Left lung (tissue), 10 donors: ENCODE data around the gene CNST. TPM values are rescaled to one million over a fixed set of nuclear protein-coding genes. Genes with fewer than 3 reads are reported as not detected.

Source experiments
- ATAC-seq: fragments of 200-7000 bp; cut with Tn5 transposase; one replicate; pipeline ENCODE4 v1.9.1; 2020; ENCODE audit warnings: moderate library complexity
- DNase-seq, 4 donors: peaks; one replicate each; pipeline ENCODE4 v3.0.0-alpha.2; 2013 to 2020
- H3K27ac ChIP-seq, 2 donors: fragments of 200-600 bp; sonication (generic) in 1 of 2; one replicate each; pipeline versions ENCODE4 v1.5.0 to v1.8.0; 2020 to 2021
- H3K27me3 ChIP-seq, 2 donors: fragments of 200-600 bp; sonication (generic) in 1 of 2; one replicate each; pipeline versions ENCODE4 v1.5.0 to v1.8.0; 2020 to 2021
- H3K36me3 ChIP-seq, 2 donors: fragments of 200-600 bp; sonication (generic) in 1 of 2; one replicate each; pipeline versions ENCODE4 v1.5.0 to v1.8.0; 2020 to 2021
- H3K4me1 ChIP-seq, 2 donors: fragments of 200-600 bp; one replicate each; pipeline ENCODE4 v1.8.0; 2021
- H3K4me3 ChIP-seq, 2 donors: fragments of 200-600 bp; sonication (generic) in 1 of 2; one replicate each; pipeline versions ENCODE4 v1.5.0 to v1.8.0; 2020 to 2021; ENCODE audit warnings: mild to moderate bottlenecking in 1 of 2
- H3K9me3 ChIP-seq, 2 donors: fragments of 200-600 bp; sonication (generic) in 1 of 2; one replicate each; pipeline versions ENCODE4 v1.5.0 to v1.8.0; 2020 to 2021
- CTCF ChIP-seq, 2 donors: fragments of 200-600 bp; sonication (generic) in 1 of 2; IDR thresholded peaks; one replicate each; pipeline versions ENCODE4 v1.5.0 to v1.8.0; 2021; ENCODE audit warnings: antibody characterized with exemption in 2 of 2
- intact Hi-C, 2 donors: fragments of 100-400 bp; cut with DNase I; formaldehyde crosslinking; loops; one replicate each; pipeline versions ENCODE4 v1.11.2 to v1.14.2; 2022
- polyA plus RNA-seq, 6 donors: library from polyadenylated mRNA; unstranded; fragments of 120-200 nt; gene quantifications; one replicate each; pipeline ENCODE4 v1.2.1, GENCODE V29; 2013; ENCODE audit not compliant: insufficient read length in 6 of 6
- total RNA-seq, 2 donors: library from RNA; stranded (reverse); fragmentation: NEBNext Ultra II Directional; extraction: Animal tissue kit (Norgen Biotek cat#: 25700); gene quantifications; one replicate each; pipeline ENCODE4 v1.2.1, GENCODE V29; 2021
- donor health status: DM: no; HTN: yes; CAD: no.
- donor health status: DM: no; HTN: no; CAD: no.

Gene CNST
- total and polyA plus RNA-seq, 8 donors: 18.0 to 24.0 (median 19.6) TPM

- Histone ChIP-seq H3K9me3 (no peaks in the 10 kb centered on the region), H3K4me1 (no peaks in the 10 kb centered on the region), H3K4me3 (no peak overlapping the region), H3K36me3 (peaks cover 0 to 29% of the 10 kb centered on the region in 2 donors), H3K27me3 (no peaks in the 10 kb centered on the region), H3K27ac (no peak overlapping the region)
- ATAC-seq (no peak), DNase-seq (no peak)
- intact Hi-C loops: no loop called here
- TF ChIP-seq CTCF (IDR thresholded peaks at IDR 0.05): no peak
These were observed 95.2 kb downstream of the CNST start for GRCh38 chr1:246661451-246661850.

GRCh38 chr1:246667773-246668172 lies 101.5 kb downstream of the CNST start:
- intact Hi-C loops: no loop called here
- Histone ChIP-seq H3K4me3 (no peak overlapping the region), H3K27me3 (no peaks in the 10 kb centered on the region), H3K27ac (no peak overlapping the region), H3K36me3 (peaks cover 0 to 29% of the 10 kb centered on the region in 2 donors), H3K4me1 (no peaks in the 10 kb centered on the region), H3K9me3 (no peaks in the 10 kb centered on the region)
- ATAC-seq (no peak), DNase-seq (no peak)
- no peak for TF ChIP-seq CTCF (IDR thresholded peaks at IDR 0.05)

GRCh38 chr1:246669659-246670058 lies 103.4 kb downstream of the CNST start:
- Histone ChIP-seq H3K27me3 (no peaks in the 10 kb centered on the region), H3K9me3 (no peaks in the 10 kb centered on the region), H3K4me3 (no peak overlapping the region), H3K27ac (no peak overlapping the region), H3K36me3 (peaks cover 0 to 26% of the 10 kb centered on the region in 2 donors), H3K4me1 (no peaks in the 10 kb centered on the region)
- ATAC-seq (no peak), DNase-seq (no peak)
- intact Hi-C loops: no loop called here
- TF ChIP-seq CTCF (IDR thresholded peaks at IDR 0.05): no peak

GRCh38 chr1:246674049-246674448 lies 107.8 kb downstream of the CNST start:
- Histone ChIP-seq H3K9me3 (no peaks in the 10 kb centered on the region), H3K36me3 (peaks cover 0 to 10% of the 10 kb centered on the region in 2 donors), H3K27me3 (no peaks in the 10 kb centered on the region), H3K4me3 (no peak overlapping the region), H3K4me1 (no peaks in the 10 kb centered on the region), H3K27ac (no peak overlapping the region)
- ATAC-seq (no peak), DNase-seq (no peak)
- no peak for TF ChIP-seq CTCF (IDR thresholded peaks at IDR 0.05)
- intact Hi-C loops: no loop called here

- no peaks in the 10 kb centered on the region for H3K36me3 ChIP-seq
- DNase-seq (no peak), ATAC-seq (no peak)
- H3K4me1 ChIP-seq: no peaks in the 10 kb centered on the region
- no peaks in the 10 kb centered on the region for H3K27me3 ChIP-seq
- H3K4me3 ChIP-seq: no peak overlapping the region
- no peak overlapping the region for H3K27ac ChIP-seq
- intact Hi-C loops: no loop called here
- no peaks in the 10 kb centered on the region for H3K9me3 ChIP-seq
- no peak for TF ChIP-seq CTCF (IDR thresholded peaks at IDR 0.05)
These were observed 111.6 kb downstream of the CNST start for GRCh38 chr1:246677842-246678241.
